ENCODE results near the gene PPP1R3G.

PPP1R3G gene

GRCh38 chr6:5072440-5072839 is 12.7 kb upstream of the PPP1R3G start:
- no peak for DNase-seq (ENCODE audit: low read depth)

GRCh38 chr6:5073992-5074391 is 11.1 kb upstream of the PPP1R3G start:
- DNase-seq (ENCODE audit: low read depth) = no peak

GRCh38 chr6:5076931-5077330 is 8.2 kb upstream of the PPP1R3G start:
- DNase-seq (ENCODE audit: low read depth) = no peak

- DNase-seq (ENCODE audit: low read depth) = no peak
These were observed 6.9 kb upstream of the PPP1R3G start for GRCh38 chr6:5078121-5078669.

GRCh38 chr6:5079692-5080091 is 5.4 kb upstream of the PPP1R3G start:
- DNase-seq (ENCODE audit: low read depth) = no peak

- DNase-seq (ENCODE audit: low read depth) = no peak
These were observed 4.6 kb upstream of the PPP1R3G start for GRCh38 chr6:5080574-5080973.

- no peak for DNase-seq (ENCODE audit: low read depth)
These were observed 4.0 kb upstream of the PPP1R3G start for GRCh38 chr6:5081182-5081581.

GRCh38 chr6:5081955-5082354 is 3.2 kb upstream of the PPP1R3G start:
- no peak for DNase-seq (ENCODE audit: low read depth)

GRCh38 chr6:5082487-5083306 is 2.4 kb upstream of the PPP1R3G start:
- DNase-seq (ENCODE audit: low read depth) = no peak

GRCh38 chr6:5083307-5083583 is 1.9 kb upstream of the PPP1R3G start:
- no peak for DNase-seq (ENCODE audit: low read depth)

GRCh38 chr6:5083813-5084359 is 1.3 kb upstream of the PPP1R3G start:
- no peak for DNase-seq (ENCODE audit: low read depth)

GRCh38 chr6:5084360-5084780 is 771 bp upstream of the PPP1R3G start:
- no peak for DNase-seq (ENCODE audit: low read depth)

GRCh38 chr6:5085648-5086293 is 630 bp downstream of the PPP1R3G start:
- DNase-seq (ENCODE audit: low read depth) = no peak

- no peak for DNase-seq (ENCODE audit: low read depth)
These were observed 1.3 kb downstream of the PPP1R3G start for GRCh38 chr6:5086294-5086890.

- DNase-seq (ENCODE audit: low read depth) = no peak
These were observed 2.2 kb downstream of the PPP1R3G start for GRCh38 chr6:5087389-5087788.

- DNase-seq (ENCODE audit: low read depth) = no peak
These were observed 3.6 kb downstream of the PPP1R3G start for GRCh38 chr6:5088780-5089179.

- no peak for DNase-seq (ENCODE audit: low read depth)
These were observed 4.6 kb downstream of the PPP1R3G start for GRCh38 chr6:5089481-5090438.

- DNase-seq (ENCODE audit: low read depth) = no peak
These were observed 5.5 kb downstream of the PPP1R3G start for GRCh38 chr6:5090603-5091002.

- no peak for DNase-seq (ENCODE audit: low read depth)
These were observed 6.3 kb downstream of the PPP1R3G start for GRCh38 chr6:5091210-5092069.

- DNase-seq (ENCODE audit: low read depth) = no peak
These were observed 8.3 kb downstream of the PPP1R3G start for GRCh38 chr6:5093231-5094015.
